Cardiac fibroblast (primary cell): ENCODE measurements around the gene EGLN1.

Experiments
- DNase-seq, 2 donors: peaks; one replicate each; pipeline versions ENCODE4 v3.0.0 to v3.0.0-alpha.2; 2010; ENCODE audit warnings: low read depth in 2 of 2
- H3K4me3 ChIP-seq, 2 donors: replicated peaks in 1 of 2; 1 replicate in 1 of 2; 2 replicates in 1 of 2; pipeline ENCODE4 v1.5.1; 2011; ENCODE audit warnings: low read depth in 2 of 2, low read length in 2 of 2, mild to moderate bottlenecking in 2 of 2, moderate library complexity in 1 of 2
- CTCF ChIP-seq: IDR thresholded peaks from one replicate; pipeline ENCODE4 v1.5.1; 2011; ENCODE audit warnings: low read depth, mild to moderate bottlenecking, low read length, inconsistent platforms

Gene EGLN1

DNA sequence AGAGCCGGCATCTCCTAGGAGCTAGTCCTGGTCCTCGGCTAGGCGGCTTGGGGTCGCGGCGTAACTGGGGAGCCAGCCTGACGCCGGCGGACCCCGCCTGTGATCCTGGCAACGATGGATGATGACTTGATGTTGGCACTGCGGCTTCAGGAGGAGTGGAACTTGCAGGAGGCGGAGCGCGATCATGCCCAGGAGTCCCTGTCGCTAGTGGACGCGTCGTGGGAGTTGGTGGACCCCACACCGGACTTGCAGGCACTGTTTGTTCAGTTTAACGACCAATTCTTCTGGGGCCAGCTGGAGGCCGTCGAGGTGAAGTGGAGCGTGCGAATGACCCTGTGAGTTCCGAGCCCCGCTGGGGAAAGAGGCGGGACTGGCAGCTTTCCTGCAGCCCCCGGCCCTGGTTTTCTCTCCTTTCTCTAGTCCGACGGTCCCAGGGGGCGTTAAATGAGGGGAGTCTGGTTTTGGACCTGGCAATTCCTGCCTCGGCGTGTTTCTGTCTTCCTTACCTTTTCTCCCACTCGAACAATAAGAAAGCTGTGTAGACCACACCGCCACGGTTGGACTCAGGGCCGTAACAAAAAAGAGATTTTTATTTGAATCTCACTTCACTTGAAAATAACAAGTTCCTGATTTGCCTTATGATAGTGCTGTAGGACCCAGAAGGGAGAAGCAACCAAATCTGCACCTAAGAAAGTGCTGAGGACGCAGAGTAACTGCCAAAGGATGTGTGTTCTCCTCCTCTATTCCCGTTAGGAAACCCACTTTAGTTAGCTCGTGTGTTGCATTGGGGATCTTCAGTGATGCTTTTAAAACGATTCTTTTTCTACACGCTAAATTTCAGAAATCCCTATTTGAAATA lies 83.6 kb downstream of the EGLN1 start, which contains the start of gene SPRTN:
Gene SPRTN, plus strand, starts transcription at position 24 of the 859 bp plus-strand sequence. Its CDS starts 91 bp downstream, at position 115.
- peak in 1 of 2 donors; percentile 22 for DNase-seq
- H3K4me3 ChIP-seq = peak within 1 kb of the TSS; percentile 93 to 99
- TF ChIP-seq CTCF = no peak

DNA sequence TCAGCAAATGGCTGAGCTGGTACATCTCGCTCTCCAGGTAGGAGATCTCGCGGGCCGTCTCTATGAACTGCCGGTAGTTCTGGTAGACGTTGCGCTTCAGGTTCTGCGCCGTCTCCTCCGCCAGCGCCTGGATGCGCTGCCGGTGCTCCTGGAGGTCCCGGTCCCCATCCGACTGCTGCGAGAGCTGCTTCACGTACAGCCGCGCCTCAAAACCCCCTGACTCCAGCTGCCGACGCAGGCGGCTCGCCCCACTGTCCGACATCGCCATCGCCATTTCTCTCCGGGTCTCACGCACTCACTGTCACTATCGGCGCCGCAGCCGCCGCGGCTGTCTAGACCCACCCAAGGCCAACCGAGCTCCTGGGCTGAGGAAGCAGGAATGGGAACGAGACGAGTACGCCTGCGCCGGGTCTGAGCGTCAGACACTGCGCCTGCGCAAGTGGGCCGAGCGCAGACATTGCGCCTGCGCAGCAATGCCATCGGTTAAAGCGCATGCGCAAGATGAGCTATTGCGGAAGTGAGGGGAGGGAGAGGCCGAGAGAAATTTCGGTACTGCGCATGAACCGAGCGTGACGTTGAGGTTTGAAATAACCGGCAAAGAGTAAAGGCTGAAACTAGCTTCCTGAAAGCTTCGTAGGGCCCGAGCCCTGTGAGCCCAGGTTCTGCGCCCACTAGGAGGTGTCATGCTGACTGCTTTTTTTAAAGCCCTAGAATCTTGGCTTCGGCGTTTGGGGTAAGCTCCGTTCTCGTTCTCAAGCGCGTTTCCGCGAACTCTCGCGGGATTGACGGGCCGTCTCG lies 84.4 kb downstream of the EGLN1 start, which contains the start of gene EXOC8:
Gene EXOC8, minus strand, starts transcription at position 381 of the 798 bp plus-strand sequence. Its CDS starts 107 bp downstream, at position 274.
- peak within 1 kb of the TSS; percentile 93 to 99 for H3K4me3 ChIP-seq
- peak; percentile 97 to 98 for DNase-seq
- no peak for TF ChIP-seq CTCF

DNA sequence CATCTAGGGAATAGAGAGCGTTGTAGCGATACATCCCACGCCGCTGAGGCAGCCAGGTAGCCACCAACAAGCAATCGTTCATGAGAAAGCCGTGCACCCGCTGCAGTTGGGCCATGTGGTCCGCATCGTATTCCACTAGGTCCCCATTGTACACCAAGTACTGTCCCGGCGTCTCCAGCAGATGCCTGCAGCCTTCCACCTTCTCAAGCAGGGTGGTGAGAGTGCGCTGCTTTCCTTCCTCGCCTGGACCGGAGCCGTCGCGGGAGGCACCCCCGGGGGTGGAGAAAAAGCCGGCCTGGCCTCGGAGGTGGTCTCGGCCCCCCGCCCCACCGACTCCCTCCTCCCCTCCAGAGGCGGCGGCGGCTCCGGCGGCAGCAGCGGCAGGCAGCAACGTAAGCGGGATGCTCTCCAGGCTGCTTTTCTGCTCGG lies 85.0 kb downstream of the EGLN1 start:
- TF ChIP-seq CTCF = no peak
- H3K4me3 ChIP-seq = peak overlapping the region; percentile 93 to 99
- DNase-seq = no peak

GRCh38 chr1:231335663-231336602 lies 86.2 kb downstream of the EGLN1 start:
- no peak for DNase-seq
- peak overlapping the region; percentile 93 to 99 for H3K4me3 ChIP-seq
- no peak for TF ChIP-seq CTCF

DNA sequence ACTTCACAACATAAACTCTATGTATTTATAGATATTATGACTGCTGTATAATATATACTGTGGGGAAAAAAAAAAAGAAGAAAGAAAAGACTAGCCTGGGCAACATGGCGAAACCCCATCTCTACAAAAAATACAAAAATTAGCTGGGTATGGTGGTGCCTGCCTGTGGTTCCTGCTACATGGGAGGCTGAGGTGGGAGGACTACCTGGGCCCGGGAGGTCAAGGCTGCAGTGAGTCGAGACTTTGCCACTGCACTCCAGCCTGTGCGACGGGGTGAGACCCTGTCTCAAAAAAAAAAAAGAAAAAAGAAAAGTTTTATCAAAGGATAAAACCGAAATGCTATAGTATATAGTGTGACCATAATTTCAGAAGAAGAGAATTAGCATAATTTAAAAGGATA lies 87.1 kb downstream of the EGLN1 start:
- H3K4me3 ChIP-seq = peak overlapping the region; percentile 25 to 41
- no peak for TF ChIP-seq CTCF
- no peak for DNase-seq
